Nucleus accumbens (tissue), 56 donors: Measurements from ENCODE around the gene RFPL4A.
"Not testable (repeated sequence)": the region's sequence is repeated elsewhere in the genome, so short reads cannot be mapped to it uniquely, and the experiment has no call there.

ENCODE experiments used
- DNase-seq, 56 donors: peaks; one replicate each; lab custom pipeline; 2025; lab: John Stamatoyannopoulos, UW

RFPL4A gene

DNA sequence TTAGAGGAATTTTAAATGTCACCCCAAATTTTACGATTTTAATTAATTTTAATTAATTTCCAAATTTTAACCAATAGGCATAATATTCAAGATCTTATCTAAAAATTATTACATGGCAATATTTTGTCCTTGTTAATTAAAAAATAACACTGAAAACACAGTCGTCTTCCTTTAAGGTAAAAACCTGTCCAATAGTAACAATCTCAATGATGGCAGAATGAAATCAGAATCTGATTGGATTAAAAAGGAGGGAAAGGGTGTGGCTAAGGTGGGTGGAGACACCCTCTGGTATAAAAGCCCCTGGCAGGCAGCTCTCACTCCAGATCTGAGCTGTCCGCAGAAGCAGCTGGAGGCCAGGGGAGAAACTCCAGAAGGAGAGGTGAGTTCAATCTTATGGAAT is at the start of gene RFPL4A:
TSS of gene RFPL4A (plus strand) at position 301 of the 400 bp plus-strand sequence. CDS start 2,704 bp downstream, outside the sequence.
- DNase-seq, result not testable (repeated sequence)

DNA sequence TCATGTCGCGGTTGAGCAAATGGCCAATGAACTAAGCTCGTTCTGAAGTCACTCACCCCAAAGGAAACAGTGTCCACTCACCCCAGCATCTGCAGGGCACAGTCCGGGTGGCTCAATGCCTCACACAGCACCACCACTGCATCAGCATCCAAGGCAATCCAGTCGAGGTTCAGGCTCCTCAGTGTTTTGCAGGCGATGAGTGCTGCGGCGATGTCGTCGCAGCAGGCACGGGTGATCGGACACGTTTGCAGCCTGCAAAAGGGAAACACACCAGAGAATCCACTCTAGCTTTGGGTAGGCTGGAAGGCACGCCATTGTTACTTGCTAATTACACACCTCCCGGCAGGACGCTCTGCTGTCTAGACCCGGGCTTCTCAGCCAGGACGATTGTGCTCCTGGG is 47.2 kb upstream of the RFPL4A start:
- DNase-seq, result no peak

DNA sequence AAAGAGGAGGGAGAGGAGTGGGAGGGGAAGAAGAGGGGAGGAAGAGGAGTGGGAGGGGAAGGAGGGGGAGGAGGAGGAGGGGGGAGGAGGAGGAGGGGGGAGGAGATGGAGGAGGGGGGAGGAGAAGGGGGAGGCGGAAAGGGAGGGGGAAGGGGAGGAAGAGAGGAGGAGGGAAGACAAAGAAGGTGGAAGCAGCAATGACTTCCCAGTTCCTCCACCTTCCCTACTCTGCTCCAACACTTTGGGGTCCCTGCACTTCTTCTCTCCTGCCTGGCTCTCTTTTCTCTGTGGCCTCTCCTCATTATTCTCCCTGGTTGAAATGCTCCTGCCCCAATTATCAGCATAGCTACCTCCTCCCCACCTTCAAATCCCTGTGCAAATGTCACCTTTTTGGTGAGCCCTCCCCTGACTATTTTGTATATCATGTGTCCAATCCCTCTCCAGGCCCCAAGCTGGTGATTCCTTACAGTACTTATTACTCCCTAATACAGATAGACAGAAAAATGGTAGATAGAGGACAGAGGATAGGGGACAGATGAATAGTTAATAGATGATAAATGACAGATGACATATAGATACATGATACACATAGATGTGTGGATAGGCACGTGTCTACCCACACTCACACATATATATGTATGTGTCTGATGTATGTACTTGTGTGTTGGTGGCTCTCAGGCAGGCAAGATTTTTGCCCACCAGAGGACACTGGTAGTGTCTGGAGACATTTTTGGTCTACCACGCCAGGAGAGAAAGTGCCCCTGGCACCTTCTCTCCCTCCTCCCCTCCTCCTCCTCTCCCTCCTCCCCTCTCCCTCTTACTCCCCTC is 45.9 kb upstream of the RFPL4A start:
- DNase-seq, result no peak

DNA sequence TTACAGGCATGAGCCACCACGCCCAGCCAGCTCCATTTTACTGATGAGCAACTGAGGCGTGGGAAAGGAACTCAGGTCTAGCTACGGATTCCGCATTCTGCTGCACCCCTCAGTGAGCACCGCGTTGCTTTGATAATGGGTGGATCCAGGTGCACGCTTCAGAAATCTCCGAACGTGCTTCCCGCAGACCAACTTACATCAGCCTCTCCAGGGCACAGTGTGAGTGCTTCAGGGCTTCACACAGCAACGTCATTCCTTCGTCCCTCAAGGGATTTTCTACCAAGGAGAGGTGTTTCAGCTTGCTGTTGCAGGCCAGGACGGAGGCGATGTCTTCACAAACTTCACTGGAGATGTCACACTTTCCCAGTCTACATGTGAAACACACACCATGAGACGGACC is 42.4 kb upstream of the RFPL4A start:
- DNase-seq, result no peak

GRCh38 chr19:55717251-55717650 is 41.6 kb upstream of the RFPL4A start:
- no peak for DNase-seq

DNA sequence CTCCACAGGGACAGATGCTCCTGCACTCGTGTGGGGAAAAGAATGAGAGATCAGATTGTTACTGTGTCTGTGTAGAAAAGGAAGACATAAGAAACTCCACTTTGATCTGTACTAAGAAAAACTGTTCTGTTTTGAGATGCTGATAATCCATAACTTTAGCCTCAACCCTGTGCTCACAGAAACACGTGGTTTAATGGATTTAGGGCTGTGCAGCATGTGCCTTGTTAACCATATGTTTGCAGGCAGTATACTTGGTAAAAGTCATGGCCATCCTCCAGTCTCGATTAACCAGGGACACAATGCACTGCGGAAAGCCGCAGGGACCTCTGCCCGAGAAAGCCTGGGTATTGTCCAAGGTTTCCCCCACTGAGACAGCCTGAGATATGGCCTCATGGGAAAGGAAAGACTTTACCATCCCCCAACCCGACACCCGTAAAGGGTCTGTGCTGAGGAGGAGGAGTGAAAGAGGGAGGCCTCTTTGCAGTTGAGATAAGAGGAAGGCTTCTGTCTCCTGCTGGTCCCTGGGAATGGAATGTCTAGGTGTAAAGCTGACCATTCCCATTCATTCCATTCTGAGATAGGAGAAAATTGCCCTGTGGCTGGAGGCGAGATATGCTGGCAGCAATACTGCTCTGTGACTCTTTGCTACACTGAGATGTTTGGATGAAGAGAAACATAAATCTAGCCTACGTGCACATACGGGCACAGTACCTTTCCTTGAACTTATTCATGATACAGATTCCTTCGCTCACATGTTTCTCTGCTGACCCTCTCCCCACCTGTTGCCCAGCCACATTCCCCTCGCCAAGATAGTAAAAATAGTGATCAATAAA is 40.8 kb upstream of the RFPL4A start:
- not testable (repeated sequence) for DNase-seq

- no peak for DNase-seq
Observed at GRCh38 chr19:55720214-55720746, 38.6 kb upstream of the RFPL4A start.

DNA sequence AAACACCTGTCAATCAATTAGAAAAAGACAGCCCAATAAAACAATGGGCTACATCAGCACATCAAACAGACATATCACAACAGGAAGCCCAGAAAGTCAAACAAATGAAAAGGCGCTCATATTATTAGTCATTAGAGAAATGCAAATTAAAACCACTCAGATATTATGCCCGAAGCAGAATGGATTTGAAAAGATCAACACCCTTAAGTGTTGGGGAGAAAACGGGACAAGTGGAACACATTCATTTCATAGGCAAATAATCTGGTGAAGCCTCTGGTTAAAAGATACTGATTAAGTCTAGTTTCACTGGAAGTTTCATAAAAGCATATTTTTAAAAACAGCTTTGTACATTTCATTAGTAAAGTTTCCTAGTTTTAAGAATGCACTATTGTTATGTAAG is 38.1 kb upstream of the RFPL4A start:
- DNase-seq, result no peak

GRCh38 chr19:55723491-55723890 is 35.4 kb upstream of the RFPL4A start:
- no peak for DNase-seq

GRCh38 chr19:55730378-55730777 is 28.5 kb upstream of the RFPL4A start:
- DNase-seq, result not testable (repeated sequence)

DNA sequence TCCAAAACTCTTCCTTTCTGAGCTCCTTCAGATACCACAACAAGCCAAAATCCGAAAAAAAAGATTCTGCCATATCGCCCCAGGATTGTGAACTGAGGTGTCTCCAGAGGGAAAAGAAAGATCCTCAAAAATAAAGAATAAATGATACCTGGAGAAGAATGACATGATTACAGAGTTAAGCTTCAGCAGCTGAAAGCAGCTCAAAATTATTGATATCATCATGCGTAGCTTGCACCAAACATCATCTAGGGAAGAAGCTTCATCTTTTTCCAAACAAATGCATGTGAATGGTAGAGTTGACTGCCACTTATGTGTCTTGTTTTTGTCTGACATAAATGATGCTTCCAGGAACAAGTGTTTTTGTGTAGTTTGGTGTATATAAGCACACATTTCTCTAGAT is 20.6 kb upstream of the RFPL4A start, which contains the start of gene NLRP9:
TSS of gene NLRP9 (minus strand) at position 101 of the 400 bp plus-strand sequence. CDS start at position 73, 28 bp downstream.
- DNase-seq, result no peak

- DNase-seq, result no peak
Observed at GRCh38 chr19:55750715-55751114, 8.2 kb upstream of the RFPL4A start.

GRCh38 chr19:55753401-55753800 is 5.5 kb upstream of the RFPL4A start:
- no peak for DNase-seq

GRCh38 chr19:55756808-55757207 is 2.1 kb upstream of the RFPL4A start:
- not testable (repeated sequence) for DNase-seq

DNA sequence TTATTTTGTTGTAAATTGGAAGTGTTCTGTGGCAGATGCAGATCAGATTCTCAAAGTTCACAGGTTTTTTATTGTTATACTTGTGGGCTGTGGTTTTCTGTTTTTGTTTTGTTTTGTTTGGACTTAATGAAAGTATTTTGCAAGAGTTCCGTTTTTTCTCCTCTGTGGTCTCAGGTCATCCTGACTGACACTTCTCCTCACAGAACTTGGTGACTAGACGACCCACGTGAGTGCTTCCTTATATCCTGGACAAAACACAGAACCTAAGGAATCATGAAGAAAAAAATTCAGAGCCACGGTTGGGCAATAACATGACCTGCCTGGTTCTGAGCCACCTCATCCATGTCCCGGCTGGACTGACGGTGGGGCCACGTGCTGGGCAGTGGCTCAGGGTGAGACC is 7.6 kb downstream of the RFPL4A start:
- peak in 1 of 56 donors; percentile 4 for DNase-seq

DNA sequence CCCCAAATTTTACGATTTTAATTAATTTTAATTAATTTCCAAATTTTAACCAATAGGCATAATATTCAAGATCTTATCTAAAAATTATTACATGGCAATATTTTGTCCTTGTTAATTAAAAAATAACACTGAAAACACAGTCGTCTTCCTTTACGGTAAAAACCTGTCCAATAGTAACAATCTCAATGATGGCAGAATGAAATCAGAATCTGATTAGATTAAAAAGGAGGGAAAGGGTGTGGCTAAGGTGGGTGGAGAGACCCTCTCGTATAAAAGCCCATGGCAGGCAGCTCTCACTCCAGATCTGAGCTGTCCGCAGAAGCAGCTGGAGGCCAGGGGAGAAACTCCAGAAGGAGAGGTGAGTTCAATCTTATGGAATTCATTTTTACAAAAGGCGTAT is 9.9 kb downstream of the RFPL4A start, which contains the start of gene RFPL4AL1:
TSS of gene RFPL4AL1 (plus strand) at position 301 of the 400 bp plus-strand sequence. CDS start 2,687 bp downstream, outside the sequence.
- not testable (repeated sequence) for DNase-seq

DNA sequence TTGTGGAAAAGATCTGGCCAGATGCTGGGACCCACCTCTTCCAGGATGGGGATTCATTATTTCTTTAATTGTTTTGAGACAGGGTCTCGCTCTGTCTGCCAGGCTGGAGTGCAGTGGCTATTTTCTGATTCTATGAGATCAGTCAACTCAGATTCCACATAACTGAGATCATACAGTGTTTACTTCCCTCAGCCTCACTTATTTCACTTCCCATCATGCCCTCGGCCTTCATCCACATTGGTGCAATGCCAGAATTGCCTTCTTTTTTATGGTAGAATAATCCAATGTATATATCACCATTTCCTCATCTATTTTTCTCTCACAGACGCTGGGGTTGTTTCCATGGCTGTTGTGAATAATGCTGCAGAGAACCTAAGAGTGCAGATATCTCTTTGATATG is 10.7 kb downstream of the RFPL4A start:
- DNase-seq, result not testable (repeated sequence)

GRCh38 chr19:55777528-55777927 is 18.6 kb downstream of the RFPL4A start:
- no peak for DNase-seq

DNA sequence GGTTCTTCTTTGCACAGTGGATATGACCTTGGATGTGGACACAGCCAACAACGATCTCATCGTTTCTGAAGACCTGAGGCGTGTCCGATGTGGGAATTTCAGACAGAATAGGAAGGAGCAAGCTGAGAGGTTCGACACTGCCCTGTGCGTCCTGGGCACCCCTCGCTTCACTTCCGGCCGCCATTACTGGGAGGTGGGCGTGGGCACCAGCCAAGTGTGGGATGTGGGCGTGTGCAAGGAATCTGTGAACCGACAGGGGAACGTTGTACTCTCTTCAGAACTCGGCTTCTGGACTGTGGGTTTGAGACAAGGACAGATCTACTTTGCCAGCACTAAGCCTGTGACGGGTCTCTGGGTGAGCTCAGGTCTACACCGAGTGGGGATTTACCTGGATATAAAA is 19.4 kb downstream of the RFPL4A start:
- DNase-seq, result no peak

- no peak for DNase-seq
Observed at GRCh38 chr19:55781112-55781511, 22.2 kb downstream of the RFPL4A start.

DNA sequence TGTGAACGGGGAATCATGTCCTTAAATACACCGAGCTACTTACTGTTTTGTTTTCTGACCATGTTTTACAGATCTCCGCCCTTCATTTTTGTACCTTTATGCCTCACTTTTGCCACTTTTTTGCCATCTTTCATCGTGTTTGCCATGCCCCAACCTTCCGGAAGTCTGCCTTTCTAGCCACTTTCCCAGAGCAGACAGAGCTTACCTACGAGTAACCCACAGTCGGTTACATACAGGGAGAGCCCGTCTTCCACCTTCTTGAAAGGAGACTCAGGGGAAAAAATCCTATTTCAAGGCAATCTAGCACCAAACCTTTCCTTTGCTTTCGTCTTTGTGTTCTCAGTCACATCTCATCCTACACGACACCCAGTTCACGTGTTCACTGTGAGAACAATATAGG is 36.1 kb downstream of the RFPL4A start:
- no peak for DNase-seq
